HepG2 (cell line): ENCODE measurements around the gene ZBP1. TPM values are rescaled to one million over a fixed set of nuclear protein-coding genes. Genes with fewer than 3 reads are reported as not detected.

Source experiments
- MAF1 ChIP-seq: sonication (generic); formaldehyde crosslinking; IDR thresholded peaks from 2 replicates; pipeline ENCODE4 v1.5.0; 2020; ENCODE audit warnings: missing genetic modification reagents, borderline replicate concordance
- MED1 ChIP-seq: sonication (generic); formaldehyde crosslinking; IDR thresholded peaks from 2 replicates; pipeline ENCODE4 v1.4.0; 2020; ENCODE audit warnings: missing genetic modification reagents
- NFYC ChIP-seq: IDR thresholded peaks from 2 replicates; pipeline ENCODE4 v1.6.1; 2016; ENCODE audit warnings: missing genetic modification reagents, missing compliant biosample characterization
- NKX3-1 ChIP-seq: sonication (generic); formaldehyde crosslinking; IDR thresholded peaks from 2 replicates; pipeline ENCODE4 v1.5.0; 2020; ENCODE audit warnings: missing genetic modification reagents
- SAFB2 ChIP-seq: sonication (generic); formaldehyde crosslinking; IDR thresholded peaks from 2 replicates; pipeline ENCODE4 v1.5.1; 2020; ENCODE audit warnings: missing genetic modification reagents, low read depth, mild to moderate bottlenecking, borderline replicate concordance
- SMARCE1 ChIP-seq: fragments of 450-650 bp; IDR thresholded peaks from 2 replicates; pipeline ENCODE4 v1.6.1; 2017; ENCODE audit warnings: borderline replicate concordance
- SMYD3 ChIP-seq: sonication (generic); formaldehyde crosslinking; IDR thresholded peaks from 2 replicates; pipeline ENCODE4 v1.8.1; 2023; ENCODE audit warnings: mild to moderate bottlenecking, missing genetic modification reagents
- SNAPC2 ChIP-seq: sonication (generic); formaldehyde crosslinking; IDR thresholded peaks from 2 replicates; pipeline ENCODE4 v1.8.1; 2022; ENCODE audit warnings: mild to moderate bottlenecking, missing genetic modification reagents
- TBX2 ChIP-seq: sonication (generic); formaldehyde crosslinking; IDR thresholded peaks from 2 replicates; pipeline ENCODE4 v1.5.0; 2020; ENCODE audit warnings: missing genetic modification reagents, mild to moderate bottlenecking, borderline replicate concordance
- TFAP4 ChIP-seq: sonication (generic); IDR thresholded peaks from 2 replicates; pipeline ENCODE4 v1.6.1; 2016; ENCODE audit warnings: low read depth, borderline replicate concordance
- ZFP36 ChIP-seq: fragments of 150-350 bp; IDR thresholded peaks from 2 replicates; pipeline ENCODE4 v1.6.1; 2018; ENCODE audit warnings: borderline replicate concordance, low read length, low read depth; ENCODE audit not compliant: partially characterized antibody
- ZNF512B ChIP-seq: sonication (generic); formaldehyde crosslinking; IDR thresholded peaks from 2 replicates; pipeline ENCODE4 v1.5.1; 2020; ENCODE audit warnings: missing genetic modification reagents, mild to moderate bottlenecking, borderline replicate concordance
- polyA plus RNA-seq, 8 experiments: library from polyadenylated mRNA; depleted of rRNA in 3 of 8; stranded (reverse) in 7 of 8; unstranded in 1 of 8; fragments of >200 nt; fragmentation: Illumina TruSeq in 4 of 8; extraction: Trizol in 4 of 8; gene quantifications; 2 replicates each; pipeline versions ENCODE4 v1.2.1 to v1.2.3, GENCODE V29; 2011 to 2016; ENCODE audit warnings: low read depth in 4 of 8, missing spikeins in 1 of 8, mixed read lengths in 1 of 8; ENCODE audit not compliant: insufficient read depth in 1 of 8
- total RNA-seq, 5 experiments: library from RNA; depleted of rRNA; stranded (reverse); fragments of >200 nt; fragmentation: Illumina TruSeq; extraction: Trizol; gene quantifications; 2 replicates each; pipeline ENCODE4 v1.2.3, GENCODE V29; 2016; ENCODE audit warnings: low read depth in 1 of 5
- TF ChIP-seq, protein P1 (sequence below): sonication (generic); formaldehyde crosslinking; IDR thresholded peaks from 2 replicates; pipeline ENCODE4 v1.8.1; 2023; ENCODE audit warnings: mild to moderate bottlenecking, inconsistent platforms, moderate library complexity, missing genetic modification reagents, borderline replicate concordance
- TF ChIP-seq, protein P2 (sequence below), 2 experiments: IDR thresholded peaks; 2 replicates each; pipeline ENCODE4 v1.6.1; 2011 to 2012; ENCODE audit warnings: low read length in 2 of 2, borderline replicate concordance in 1 of 2, low read depth in 1 of 2, mild to moderate bottlenecking in 1 of 2, moderate library complexity in 1 of 2
- TF ChIP-seq, protein P3 (sequence below): sonication (generic); formaldehyde crosslinking; IDR thresholded peaks from 2 replicates; pipeline ENCODE4 v1.4.0; 2020; ENCODE audit warnings: missing genetic modification reagents
- TF ChIP-seq, protein P4 (sequence below): fragments of 450-650 bp; IDR thresholded peaks from 2 replicates; pipeline ENCODE4 v1.6.1; 2016

Gene ZBP1
- total and polyA plus RNA-seq, 2 of the 13 experiments (the other 11 are each of a cell fraction or from before 2014, with no cell fraction given), result not detected

GRCh38 chr20:57587278-57587988, 32.8 kb downstream of the ZBP1 start (continued):
- TF ChIP-seq TBX2 (CRISPR knock-in tag) (peak; percentile 86), MAF1 (CRISPR knock-in tag) (no peak), TFAP4 (peak; percentile 75; the same call in 1 of the 2 replicates), NKX3-1 (no peak), SNAPC2 (CRISPR knock-in tag) (no peak), NFYC (CRISPR knock-in tag) (peak; percentile 11; the same call in 1 of the 2 replicates), ZNF512B (CRISPR knock-in tag) (no peak), SMYD3 (CRISPR knock-in tag) (no peak), SMARCE1 (no peak), SAFB2 (CRISPR knock-in tag) (peak; percentile 55; the same call in 1 of the 2 replicates), MED1 (CRISPR knock-in tag) (peak; percentile 99), ZFP36 (no peak)
- TF ChIP-seq, protein P1, sequence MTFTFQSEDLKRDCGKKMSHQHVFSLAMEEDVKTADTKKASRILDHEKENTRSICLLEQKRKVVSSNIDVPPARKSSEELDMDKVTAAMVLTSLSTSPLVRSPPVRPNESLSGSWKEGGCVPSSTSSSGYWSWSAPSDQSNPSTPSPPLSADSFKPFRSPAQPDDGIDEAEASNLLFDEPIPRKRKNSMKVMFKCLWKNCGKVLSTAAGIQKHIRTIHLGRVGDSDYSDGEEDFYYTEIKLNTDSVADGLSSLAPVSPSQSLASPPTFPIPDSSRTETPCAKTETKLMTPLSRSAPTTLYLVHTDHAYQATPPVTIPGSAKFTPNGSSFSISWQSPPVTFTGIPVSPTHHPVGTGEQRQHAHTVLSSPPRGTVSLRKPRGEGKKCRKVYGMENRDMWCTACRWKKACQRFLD (CRISPR knock-in tag), result no peak
- TF ChIP-seq, protein P2, sequence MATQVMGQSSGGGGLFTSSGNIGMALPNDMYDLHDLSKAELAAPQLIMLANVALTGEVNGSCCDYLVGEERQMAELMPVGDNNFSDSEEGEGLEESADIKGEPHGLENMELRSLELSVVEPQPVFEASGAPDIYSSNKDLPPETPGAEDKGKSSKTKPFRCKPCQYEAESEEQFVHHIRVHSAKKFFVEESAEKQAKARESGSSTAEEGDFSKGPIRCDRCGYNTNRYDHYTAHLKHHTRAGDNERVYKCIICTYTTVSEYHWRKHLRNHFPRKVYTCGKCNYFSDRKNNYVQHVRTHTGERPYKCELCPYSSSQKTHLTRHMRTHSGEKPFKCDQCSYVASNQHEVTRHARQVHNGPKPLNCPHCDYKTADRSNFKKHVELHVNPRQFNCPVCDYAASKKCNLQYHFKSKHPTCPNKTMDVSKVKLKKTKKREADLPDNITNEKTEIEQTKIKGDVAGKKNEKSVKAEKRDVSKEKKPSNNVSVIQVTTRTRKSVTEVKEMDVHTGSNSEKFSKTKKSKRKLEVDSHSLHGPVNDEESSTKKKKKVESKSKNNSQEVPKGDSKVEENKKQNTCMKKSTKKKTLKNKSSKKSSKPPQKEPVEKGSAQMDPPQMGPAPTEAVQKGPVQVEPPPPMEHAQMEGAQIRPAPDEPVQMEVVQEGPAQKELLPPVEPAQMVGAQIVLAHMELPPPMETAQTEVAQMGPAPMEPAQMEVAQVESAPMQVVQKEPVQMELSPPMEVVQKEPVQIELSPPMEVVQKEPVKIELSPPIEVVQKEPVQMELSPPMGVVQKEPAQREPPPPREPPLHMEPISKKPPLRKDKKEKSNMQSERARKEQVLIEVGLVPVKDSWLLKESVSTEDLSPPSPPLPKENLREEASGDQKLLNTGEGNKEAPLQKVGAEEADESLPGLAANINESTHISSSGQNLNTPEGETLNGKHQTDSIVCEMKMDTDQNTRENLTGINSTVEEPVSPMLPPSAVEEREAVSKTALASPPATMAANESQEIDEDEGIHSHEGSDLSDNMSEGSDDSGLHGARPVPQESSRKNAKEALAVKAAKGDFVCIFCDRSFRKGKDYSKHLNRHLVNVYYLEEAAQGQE (IDR thresholded peaks at IDR 0.05; ENCODE audit: borderline replicate concordance in 1 of 2, low read depth in 1 of 2, low read length in 2 of 2), result peak in 1 of 2 experiments; percentile 48; a peak in 1 of 4 replicates
- TF ChIP-seq, protein P3, sequence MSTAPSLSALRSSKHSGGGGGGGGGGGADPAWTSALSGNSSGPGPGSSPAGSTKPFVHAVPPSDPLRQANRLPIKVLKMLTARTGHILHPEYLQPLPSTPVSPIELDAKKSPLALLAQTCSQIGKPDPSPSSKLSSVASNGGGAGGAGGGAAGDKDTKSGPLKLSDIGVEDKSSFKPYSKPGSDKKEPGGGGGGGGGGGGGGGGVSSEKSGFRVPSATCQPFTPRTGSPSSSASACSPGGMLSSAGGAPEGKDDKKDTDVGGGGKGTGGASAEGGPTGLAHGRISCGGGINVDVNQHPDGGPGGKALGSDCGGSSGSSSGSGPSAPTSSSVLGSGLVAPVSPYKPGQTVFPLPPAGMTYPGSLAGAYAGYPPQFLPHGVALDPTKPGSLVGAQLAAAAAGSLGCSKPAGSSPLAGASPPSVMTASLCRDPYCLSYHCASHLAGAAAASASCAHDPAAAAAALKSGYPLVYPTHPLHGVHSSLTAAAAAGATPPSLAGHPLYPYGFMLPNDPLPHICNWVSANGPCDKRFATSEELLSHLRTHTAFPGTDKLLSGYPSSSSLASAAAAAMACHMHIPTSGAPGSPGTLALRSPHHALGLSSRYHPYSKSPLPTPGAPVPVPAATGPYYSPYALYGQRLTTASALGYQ (CRISPR knock-in tag), result 0 out of 2 replicates have a peak, but pooled peaks have one; percentile 52
- TF ChIP-seq, protein P4, sequence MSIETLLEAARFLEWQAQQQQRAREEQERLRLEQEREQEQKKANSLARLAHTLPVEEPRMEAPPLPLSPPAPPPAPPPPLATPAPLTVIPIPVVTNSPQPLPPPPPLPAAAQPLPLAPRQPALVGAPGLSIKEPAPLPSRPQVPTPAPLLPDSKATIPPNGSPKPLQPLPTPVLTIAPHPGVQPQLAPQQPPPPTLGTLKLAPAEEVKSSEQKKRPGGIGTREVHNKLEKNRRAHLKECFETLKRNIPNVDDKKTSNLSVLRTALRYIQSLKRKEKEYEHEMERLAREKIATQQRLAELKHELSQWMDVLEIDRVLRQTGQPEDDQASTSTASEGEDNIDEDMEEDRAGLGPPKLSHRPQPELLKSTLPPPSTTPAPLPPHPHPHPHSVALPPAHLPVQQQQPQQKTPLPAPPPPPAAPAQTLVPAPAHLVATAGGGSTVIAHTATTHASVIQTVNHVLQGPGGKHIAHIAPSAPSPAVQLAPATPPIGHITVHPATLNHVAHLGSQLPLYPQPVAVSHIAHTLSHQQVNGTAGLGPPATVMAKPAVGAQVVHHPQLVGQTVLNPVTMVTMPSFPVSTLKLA, result no peak
